ENCODE data around the gene RFX8.

DNA sequence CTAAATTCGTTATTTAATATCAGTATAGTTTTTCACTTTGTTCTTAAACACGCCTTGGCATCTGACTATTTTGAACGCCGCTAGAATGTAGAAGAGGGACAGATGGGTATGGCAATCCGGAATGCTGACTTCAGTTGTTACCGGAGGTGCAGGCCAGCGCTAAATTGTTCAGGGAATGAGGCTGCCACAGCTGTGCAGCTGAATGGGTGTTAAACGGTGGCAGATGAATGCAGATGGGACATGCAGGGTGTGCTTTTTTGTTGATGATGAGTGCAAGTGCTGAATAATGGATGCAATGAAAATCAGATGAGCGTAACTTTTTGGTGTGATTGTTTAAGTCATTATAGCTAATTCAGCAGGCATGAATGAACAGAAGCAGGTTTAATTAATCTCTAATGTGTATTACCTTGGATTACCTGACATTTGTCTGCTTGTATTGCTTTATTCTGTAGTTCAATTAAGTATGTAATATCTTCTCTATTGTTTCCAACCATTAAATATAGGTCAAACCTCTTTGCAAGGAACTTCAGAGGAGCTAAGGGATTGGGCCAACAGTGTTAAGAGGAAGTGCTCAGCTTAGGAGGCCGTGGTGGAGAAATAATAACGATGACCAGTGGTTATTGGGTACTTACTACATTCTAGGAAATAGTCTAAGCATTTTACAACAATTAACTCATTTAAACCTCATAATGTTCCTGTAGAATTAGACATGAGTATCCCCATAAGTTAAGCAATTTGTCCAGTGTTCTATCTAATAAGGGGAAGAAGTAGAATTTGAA, 75.7 kb downstream of the RFX8 start:
- no peak for TF ChIP-seq TEAD4 (IDR thresholded peaks at IDR 0.05; ENCODE audit: borderline replicate concordance, insufficient read depth)
- TF ChIP-seq GABPA (IDR thresholded peaks at IDR 0.05; ENCODE audit: low read depth), result no peak
- TF ChIP-seq, protein P1, sequence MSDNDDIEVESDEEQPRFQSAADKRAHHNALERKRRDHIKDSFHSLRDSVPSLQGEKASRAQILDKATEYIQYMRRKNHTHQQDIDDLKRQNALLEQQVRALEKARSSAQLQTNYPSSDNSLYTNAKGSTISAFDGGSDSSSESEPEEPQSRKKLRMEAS (IDR thresholded peaks at IDR 0.05; ENCODE audit: low read depth), result no peak
- TF ChIP-seq, protein P2, sequence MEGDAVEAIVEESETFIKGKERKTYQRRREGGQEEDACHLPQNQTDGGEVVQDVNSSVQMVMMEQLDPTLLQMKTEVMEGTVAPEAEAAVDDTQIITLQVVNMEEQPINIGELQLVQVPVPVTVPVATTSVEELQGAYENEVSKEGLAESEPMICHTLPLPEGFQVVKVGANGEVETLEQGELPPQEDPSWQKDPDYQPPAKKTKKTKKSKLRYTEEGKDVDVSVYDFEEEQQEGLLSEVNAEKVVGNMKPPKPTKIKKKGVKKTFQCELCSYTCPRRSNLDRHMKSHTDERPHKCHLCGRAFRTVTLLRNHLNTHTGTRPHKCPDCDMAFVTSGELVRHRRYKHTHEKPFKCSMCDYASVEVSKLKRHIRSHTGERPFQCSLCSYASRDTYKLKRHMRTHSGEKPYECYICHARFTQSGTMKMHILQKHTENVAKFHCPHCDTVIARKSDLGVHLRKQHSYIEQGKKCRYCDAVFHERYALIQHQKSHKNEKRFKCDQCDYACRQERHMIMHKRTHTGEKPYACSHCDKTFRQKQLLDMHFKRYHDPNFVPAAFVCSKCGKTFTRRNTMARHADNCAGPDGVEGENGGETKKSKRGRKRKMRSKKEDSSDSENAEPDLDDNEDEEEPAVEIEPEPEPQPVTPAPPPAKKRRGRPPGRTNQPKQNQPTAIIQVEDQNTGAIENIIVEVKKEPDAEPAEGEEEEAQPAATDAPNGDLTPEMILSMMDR (IDR thresholded peaks at IDR 0.05), result no peak
- TF ChIP-seq RFX5 (IDR thresholded peaks at IDR 0.05; ENCODE audit: low read length), result no peak
- no peak for TF ChIP-seq JUND (IDR thresholded peaks at IDR 0.05)
- no peak for TF ChIP-seq FOXJ3 (CRISPR knock-in tag; IDR thresholded peaks at IDR 0.05)
- TF ChIP-seq TAF1 (IDR thresholded peaks at IDR 0.05; ENCODE audit: borderline replicate concordance, low read depth, low read length), result no peak
- no peak for TF ChIP-seq TCF12 (IDR thresholded peaks at IDR 0.05)
- no peak for TF ChIP-seq RCOR1 (IDR thresholded peaks at IDR 0.05; ENCODE audit: low read length)
- TF ChIP-seq NRF1 (IDR thresholded peaks at IDR 0.05; ENCODE audit: low read depth, low read length), result no peak
- no peak for TF ChIP-seq EZH2phosphoT487 (IDR thresholded peaks at IDR 0.05; ENCODE audit: borderline replicate concordance, low read depth)
- no peak for TF ChIP-seq RAD21 (IDR thresholded peaks at IDR 0.05; ENCODE audit: low read length)

Measured in SK-N-SH (cell line).